ENCODE data around the gene ANKRD34A. TPM values are rescaled to one million over a fixed set of nuclear protein-coding genes. Genes with fewer than 3 reads are reported as not detected.

Gene ANKRD34A
- total and polyA plus RNA-seq, 2 of the 13 experiments (the other 11 are each of a cell fraction or from before 2014, with no cell fraction given): 0.05 to 0.07 TPM

DNA sequence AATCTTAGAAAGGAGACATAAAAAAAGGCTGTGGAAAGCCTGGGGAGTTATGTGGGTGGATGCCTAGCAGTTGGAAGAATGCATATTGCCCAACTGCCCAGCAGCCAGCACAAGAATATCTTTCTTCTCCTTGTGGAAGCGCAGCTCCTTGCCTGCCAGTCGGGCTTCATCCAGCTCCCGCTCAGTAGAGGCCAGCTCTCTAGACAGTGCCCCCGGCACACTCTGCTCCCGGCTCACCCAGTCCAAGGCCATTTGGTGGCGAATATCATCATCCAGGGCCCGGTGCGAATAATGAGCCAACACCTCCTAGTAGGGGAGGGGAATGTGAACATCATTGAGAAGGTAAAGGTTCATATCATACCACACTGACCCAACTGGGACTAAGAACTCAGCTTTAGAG, 28.1 kb downstream of the ANKRD34A start:
- CTCF ChIA-PET (ENCODE audit: low intra/inter-chr PET ratio, low total read pairs): no interaction called here
- 88% methylated on average over 8 of the region's 8 CpGs for WGBS (ENCODE audit: low lambda C conversion rate)

More for the DNA sequence above, 28.1 kb downstream of the ANKRD34A start:
- no peaks in the 10 kb centered on the region; a peak in 1 of 5 replicates for H3K27me3 ChIP-seq (ENCODE audit: control insufficient read depth in 1 of 2, insufficient read depth in 2 of 2, low read length in 2 of 2)
- in situ Hi-C loops (cut with HindIII; ENCODE audit: extremely low pct_ligation_motif_present, low pct_unique_long_range_greater_than_20kb): no loop called here
- DNase-seq (ENCODE audit: low spot score): no peak
- no peaks in the 10 kb centered on the region; the same call in 1 of the 2 replicates for H3K4me1 ChIP-seq (ENCODE audit: insufficient read depth, low read length)
- POLR2A ChIA-PET: interaction anchor here (1.0 kb wide), 1 partner anchor 9 kb away, joined by 8 read pairs; the partner anchor contains the start of gene RBM8A
- intact Hi-C loops (cut with micrococcal nuclease; ENCODE audit: unreplicated experiment): no loop called here
- H3K79me2 ChIP-seq (ENCODE audit: insufficient read depth, low read length): no peaks in the 10 kb centered on the region
- H4K20me1 ChIP-seq (ENCODE audit: insufficient read depth, low read length): no peaks in the 10 kb centered on the region
- H3K36me3 ChIP-seq (replicated peaks in 1 of 2; ENCODE audit: control insufficient read depth in 1 of 2, insufficient read depth in 2 of 2, low read length in 2 of 2): peaks cover 3 to 13% of the 10 kb centered on the region in 2 experiments; a peak in 3 of 5 replicates
- H3K4me2 ChIP-seq (ENCODE audit: low read depth, low read length): no peak overlapping the region
- H3K4me3 ChIP-seq (replicated peaks in 1 of 3; ENCODE audit: insufficient read depth in 1 of 3, low read depth in 2 of 3, low read length in 3 of 3): no peak overlapping the region
- no peak for ATAC-seq
- BruUV-seq (replicated peaks): no TSS peak
- no peak for FAIRE-seq
- H3K9me3 ChIP-seq (ENCODE audit: low read length): no peaks in the 10 kb centered on the region
- H3K9ac ChIP-seq (ENCODE audit: insufficient read depth, low read depth, low read length): no peak overlapping the region
- H2AFZ ChIP-seq (ENCODE audit: low read length): no peak overlapping the region
- TF ChIP-seq ZNF256 (CRISPR knock-in tag; conservative IDR thresholded peaks at IDR 0.05) (no peak), XBP1 (CRISPR knock-in tag; IDR thresholded peaks at IDR 0.05) (no peak), ARNT2 (CRISPR knock-in tag; IDR thresholded peaks at IDR 0.05; ENCODE audit: low read depth) (no peak), ATM (IDR thresholded peaks at IDR 0.05; ENCODE audit: borderline replicate concordance) (no peak), UBTF (CRISPR knock-in tag; IDR thresholded peaks at IDR 0.05) (no peak), ZNF619 (CRISPR knock-in tag; IDR thresholded peaks at IDR 0.05) (no peak), ZNF430 (CRISPR knock-in tag; IDR thresholded peaks at IDR 0.05) (no peak), ZNF891 (CRISPR knock-in tag; IDR thresholded peaks at IDR 0.05) (no peak), CAMTA2 (CRISPR knock-in tag; IDR thresholded peaks at IDR 0.05; ENCODE audit: borderline replicate concordance) (no peak), SNAPC2 (CRISPR knock-in tag; IDR thresholded peaks at IDR 0.05) (no peak), FOXC1 (CRISPR knock-in tag; IDR thresholded peaks at IDR 0.05; ENCODE audit: borderline replicate concordance) (no peak)
- no peak overlapping the region for H3K27ac ChIP-seq (ENCODE audit: extremely low read length, insufficient read depth, low read length)
